GM19351 (cell line): ENCODE data around the gene SPATA31E1.
"Not testable (repeated sequence)": the region's sequence is repeated elsewhere in the genome, so short reads cannot be mapped to it uniquely, and the experiment has no call there.

ENCODE experiments used
- ATAC-seq: cut with Tn5 transposase; IDR thresholded peaks from one replicate; pipeline ENCODE4 v1.9.1; 2021; ENCODE audit warnings: mild to moderate bottlenecking, moderate library complexity; ENCODE audit not compliant: unreplicated experiment

SPATA31E1 gene

GRCh38 chr9:87882627-87883026 is at the start of gene SPATA31E1:
SPATA31E1 (plus strand) TSS chr9:87882877; CDS start chr9:87882892, 15 bp downstream.
- no peak for ATAC-seq

DNA sequence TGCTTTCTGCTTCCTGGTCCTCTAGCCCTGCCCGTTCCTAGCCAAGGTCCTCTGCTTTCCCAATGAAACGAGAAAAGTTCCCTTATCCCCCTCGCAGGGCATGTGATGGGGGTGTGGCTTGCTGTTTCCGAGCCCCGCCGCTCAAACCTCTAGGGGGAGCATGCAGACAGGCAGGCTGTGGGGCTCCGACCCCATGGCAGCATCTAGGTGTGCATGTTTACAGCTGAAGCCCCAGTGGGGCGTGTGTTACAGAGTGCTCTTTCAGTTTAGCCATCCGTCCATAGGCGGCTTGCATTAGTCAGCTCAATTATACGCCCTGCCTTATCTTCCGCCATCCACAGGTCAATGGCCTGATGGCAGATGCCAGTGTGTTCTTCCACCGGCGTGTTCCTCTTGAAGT is 48.3 kb upstream of the SPATA31E1 start:
- no peak for ATAC-seq

GRCh38 chr9:87836536-87836935 is 46.1 kb upstream of the SPATA31E1 start:
- no peak for ATAC-seq

GRCh38 chr9:87836951-87837705 is 45.5 kb upstream of the SPATA31E1 start:
- no peak for ATAC-seq

DNA sequence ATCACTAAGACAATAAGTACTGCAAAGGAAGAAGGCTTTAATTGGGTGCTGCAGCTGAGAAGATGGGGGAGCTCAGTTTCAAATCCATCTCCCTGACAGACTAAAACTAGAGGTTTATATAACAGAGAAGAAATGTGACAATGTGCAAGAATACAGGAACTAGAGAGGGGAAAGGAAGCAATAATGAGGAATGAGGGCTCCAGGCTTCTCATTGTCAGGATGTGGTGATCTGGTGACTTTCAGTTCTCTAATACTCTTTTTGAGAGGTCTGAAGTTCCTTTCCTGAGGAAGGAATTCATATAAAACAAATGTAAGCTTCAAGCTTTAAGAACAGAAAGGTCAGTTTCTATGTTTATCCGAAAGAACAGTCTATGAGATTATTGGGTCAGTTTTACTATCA is 42.5 kb upstream of the SPATA31E1 start:
- no peak for ATAC-seq

GRCh38 chr9:87842878-87843585 is 39.6 kb upstream of the SPATA31E1 start:
- ATAC-seq: no peak

GRCh38 chr9:87844506-87844905 is 38.2 kb upstream of the SPATA31E1 start:
- no peak for ATAC-seq

DNA sequence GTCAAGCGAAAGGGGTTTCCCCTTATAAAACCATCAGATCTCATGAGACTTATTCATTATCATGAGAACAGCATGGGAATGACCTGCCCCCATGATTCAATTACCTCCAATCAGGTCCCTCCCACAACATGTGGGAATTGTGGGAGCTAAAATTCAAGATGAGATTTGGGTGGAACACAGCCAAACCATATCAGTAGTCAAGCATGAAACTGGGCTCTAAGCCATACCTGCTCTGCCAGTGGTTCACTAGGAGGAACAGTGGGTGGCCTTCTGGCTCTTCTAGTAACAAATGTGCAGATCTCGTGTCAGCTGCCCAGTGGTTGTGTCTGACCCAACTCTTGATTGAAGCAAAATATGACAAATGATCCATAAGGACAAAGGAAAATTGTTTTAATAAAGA is 34.9 kb upstream of the SPATA31E1 start:
- not testable (repeated sequence) for ATAC-seq

GRCh38 chr9:87849144-87849758 is 33.4 kb upstream of the SPATA31E1 start:
- no peak for ATAC-seq

- no peak for ATAC-seq
Measured at GRCh38 chr9:87850391-87850790, 32.3 kb upstream of the SPATA31E1 start.

DNA sequence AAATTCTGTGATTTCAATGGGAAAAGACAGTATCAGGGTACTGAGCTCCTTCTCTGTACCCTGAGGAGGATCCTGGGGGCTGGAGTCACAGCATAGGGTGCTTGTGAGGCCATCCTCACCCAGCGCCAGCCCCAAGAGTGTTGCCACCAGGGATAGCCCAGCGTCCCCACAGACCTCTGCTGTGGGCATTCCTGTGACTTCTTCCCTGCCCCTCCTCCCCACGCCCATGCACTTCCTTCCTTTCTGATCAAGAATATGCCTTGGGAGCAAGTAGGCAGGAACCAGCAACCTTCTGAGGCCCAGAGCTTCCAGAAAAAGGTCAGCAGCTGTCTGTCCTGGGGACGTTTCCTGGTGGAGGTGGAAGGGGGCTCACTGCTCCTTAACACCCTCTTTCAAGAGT is 31.5 kb upstream of the SPATA31E1 start:
- not testable (repeated sequence) for ATAC-seq

GRCh38 chr9:87853302-87853701 is 29.4 kb upstream of the SPATA31E1 start:
- no peak for ATAC-seq

- ATAC-seq: no peak
Measured at GRCh38 chr9:87853876-87854579, 28.6 kb upstream of the SPATA31E1 start.

DNA sequence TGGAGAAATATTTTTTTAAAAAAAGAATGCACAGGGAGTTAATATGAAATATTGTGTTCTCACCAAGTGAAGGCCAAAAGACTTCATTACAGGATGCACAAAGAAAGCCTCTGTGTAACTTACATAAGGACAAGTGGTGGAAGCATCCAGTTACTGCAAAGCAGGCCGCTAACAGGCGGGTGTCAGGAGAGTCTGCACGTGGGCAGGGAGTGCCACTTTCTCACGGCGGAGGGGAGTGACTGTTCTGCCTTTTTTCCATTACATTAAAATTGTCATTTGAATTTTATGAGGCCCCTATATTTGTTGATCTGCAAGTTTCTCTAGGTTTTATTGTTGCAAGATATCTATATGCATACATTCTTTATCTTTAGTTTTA is 28.1 kb upstream of the SPATA31E1 start:
- no peak for ATAC-seq

GRCh38 chr9:87855061-87855460 is 27.6 kb upstream of the SPATA31E1 start:
- ATAC-seq: no peak

- ATAC-seq: no peak
Measured at GRCh38 chr9:87857141-87857947, 25.3 kb upstream of the SPATA31E1 start.

DNA sequence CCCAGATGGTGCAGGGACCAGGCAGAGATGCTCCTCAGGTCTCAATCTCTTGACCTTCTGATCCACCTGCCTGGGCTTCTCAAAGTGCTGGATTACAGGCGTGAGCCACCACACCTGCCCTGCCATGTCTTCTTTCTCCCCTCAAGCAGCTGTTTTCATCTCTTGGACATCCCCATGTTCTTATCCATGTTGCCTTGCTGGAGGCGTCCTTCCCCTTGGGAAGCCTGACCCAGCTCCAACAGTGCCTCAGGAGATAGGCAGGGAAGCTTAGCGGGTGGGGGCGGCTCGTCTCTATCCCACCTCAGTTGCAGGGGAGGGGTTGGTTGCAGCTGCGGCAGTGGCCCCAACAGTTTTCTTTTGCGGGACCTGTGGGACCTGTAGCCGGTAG is 24.7 kb upstream of the SPATA31E1 start:
- no peak for ATAC-seq

- no peak for ATAC-seq
Measured at GRCh38 chr9:87859137-87859536, 23.5 kb upstream of the SPATA31E1 start.

GRCh38 chr9:87859786-87860185 is 22.9 kb upstream of the SPATA31E1 start:
- no peak for ATAC-seq

- ATAC-seq: no peak
Measured at GRCh38 chr9:87861332-87861731, 21.3 kb upstream of the SPATA31E1 start.
